ENCODE results near the gene TMEM150C.
"Not testable (repeated sequence)": the region's sequence is repeated elsewhere in the genome, so short reads cannot be mapped to it uniquely, and the experiment has no call there.

TMEM150C gene

GRCh38 chr4:82481506-82481840 is 80.3 kb downstream of the TMEM150C start:
- no peaks in the 10 kb centered on the region for H3K79me2 ChIP-seq (ENCODE audit: insufficient read depth, low read length)
- no peaks in the 10 kb centered on the region for H4K20me1 ChIP-seq (ENCODE audit: insufficient read depth, low read length, poor library complexity, severe bottlenecking)
- no peak overlapping the region for H2AFZ ChIP-seq (ENCODE audit: low read length)
- no peaks in the 10 kb centered on the region for H3K9me2 ChIP-seq (replicated peaks; ENCODE audit: low read depth, low read length)
- no peaks in the 10 kb centered on the region for H3K9me3 ChIP-seq (ENCODE audit: insufficient read depth, low read depth, low read length)
- no peaks in the 10 kb centered on the region for H3K27me3 ChIP-seq (ENCODE audit: insufficient read depth, low read length, poor library complexity, severe bottlenecking)
- no peak overlapping the region for H3K4me2 ChIP-seq (ENCODE audit: low read depth, low read length, poor library complexity, severe bottlenecking)
- H3K36me3 ChIP-seq (ENCODE audit: insufficient read depth, low read length), result no peaks in the 10 kb centered on the region
- no peaks in the 10 kb centered on the region for H3F3A ChIP-seq (ENCODE audit: low read depth)
- H3K4me1 ChIP-seq (ENCODE audit: insufficient read depth, low read length, poor library complexity, severe bottlenecking), result no peaks in the 10 kb centered on the region
- H3K9ac ChIP-seq (ENCODE audit: low read depth, low read length, poor library complexity, severe bottlenecking), result no peak overlapping the region
- no peak overlapping the region for H3K4me3 ChIP-seq (ENCODE audit: low read length, poor library complexity, severe bottlenecking)
- TF ChIP-seq EZH2phosphoT487 (IDR thresholded peaks at IDR 0.05; ENCODE audit: borderline replicate concordance) (no peak), CTCF (conservative IDR thresholded peaks at IDR 0.05; ENCODE audit: low read length) (no peak)

GRCh38 chr4:82480771-82481505 is 80.8 kb downstream of the TMEM150C start:
- no peaks in the 10 kb centered on the region for H3K36me3 ChIP-seq (ENCODE audit: insufficient read depth, low read length)
- no peak overlapping the region for H3K4me3 ChIP-seq (ENCODE audit: low read length, poor library complexity, severe bottlenecking)
- H3K27me3 ChIP-seq (ENCODE audit: insufficient read depth, low read length, poor library complexity, severe bottlenecking), result no peaks in the 10 kb centered on the region
- no peak overlapping the region for H3K9ac ChIP-seq (ENCODE audit: low read depth, low read length, poor library complexity, severe bottlenecking)
- H3K4me1 ChIP-seq (ENCODE audit: insufficient read depth, low read length, poor library complexity, severe bottlenecking), result no peaks in the 10 kb centered on the region
- H4K20me1 ChIP-seq (ENCODE audit: insufficient read depth, low read length, poor library complexity, severe bottlenecking), result no peaks in the 10 kb centered on the region
- no peaks in the 10 kb centered on the region for H3F3A ChIP-seq (ENCODE audit: low read depth)
- no peak overlapping the region for H3K4me2 ChIP-seq (ENCODE audit: low read depth, low read length, poor library complexity, severe bottlenecking)
- no peaks in the 10 kb centered on the region for H3K9me3 ChIP-seq (ENCODE audit: insufficient read depth, low read depth, low read length)
- no peaks in the 10 kb centered on the region for H3K79me2 ChIP-seq (ENCODE audit: insufficient read depth, low read length)
- no peak overlapping the region for H2AFZ ChIP-seq (ENCODE audit: low read length)
- H3K9me2 ChIP-seq (replicated peaks; ENCODE audit: low read depth, low read length), result no peaks in the 10 kb centered on the region
- TF ChIP-seq CTCF (conservative IDR thresholded peaks at IDR 0.05; ENCODE audit: low read length) (no peak), EZH2phosphoT487 (IDR thresholded peaks at IDR 0.05; ENCODE audit: borderline replicate concordance) (no peak)

GRCh38 chr4:82479562-82479961 is 82.2 kb downstream of the TMEM150C start:
- no peaks in the 10 kb centered on the region for H3K9me2 ChIP-seq (replicated peaks; ENCODE audit: low read depth, low read length)
- no peak for TF ChIP-seq EZH2phosphoT487 (IDR thresholded peaks at IDR 0.05; ENCODE audit: borderline replicate concordance)
- TF ChIP-seq CTCF (conservative IDR thresholded peaks at IDR 0.05; ENCODE audit: low read length), result no peak
- H3K9ac ChIP-seq (ENCODE audit: low read depth, low read length, poor library complexity, severe bottlenecking), result no peak overlapping the region
- H3K4me1 ChIP-seq (ENCODE audit: insufficient read depth, low read length, poor library complexity, severe bottlenecking), result no peaks in the 10 kb centered on the region
- H4K20me1 ChIP-seq (ENCODE audit: insufficient read depth, low read length, poor library complexity, severe bottlenecking), result no peaks in the 10 kb centered on the region
- no peak overlapping the region for H3K4me2 ChIP-seq (ENCODE audit: low read depth, low read length, poor library complexity, severe bottlenecking)
- no peak overlapping the region for H2AFZ ChIP-seq (ENCODE audit: low read length)
- no peaks in the 10 kb centered on the region for H3K27me3 ChIP-seq (ENCODE audit: insufficient read depth, low read length, poor library complexity, severe bottlenecking)
- no peaks in the 10 kb centered on the region for H3K79me2 ChIP-seq (ENCODE audit: insufficient read depth, low read length)
- no peaks in the 10 kb centered on the region for H3K36me3 ChIP-seq (ENCODE audit: insufficient read depth, low read length)
- H3F3A ChIP-seq (ENCODE audit: low read depth), result no peaks in the 10 kb centered on the region
- H3K4me3 ChIP-seq (ENCODE audit: low read length, poor library complexity, severe bottlenecking), result no peak overlapping the region
- H3K9me3 ChIP-seq (ENCODE audit: insufficient read depth, low read depth, low read length), result no peaks in the 10 kb centered on the region

GRCh38 chr4:82477469-82477868 is 84.3 kb downstream of the TMEM150C start:
- not testable (repeated sequence) for H2AFZ ChIP-seq (ENCODE audit: low read length); H3K4me2 ChIP-seq (ENCODE audit: low read depth, low read length, poor library complexity, severe bottlenecking); H3K9me3 ChIP-seq (ENCODE audit: insufficient read depth, low read depth, low read length); H4K20me1 ChIP-seq (ENCODE audit: insufficient read depth, low read length, poor library complexity, severe bottlenecking); H3K4me1 ChIP-seq (ENCODE audit: insufficient read depth, low read length, poor library complexity, severe bottlenecking); H3K27me3 ChIP-seq (ENCODE audit: insufficient read depth, low read length, poor library complexity, severe bottlenecking); H3K9ac ChIP-seq (ENCODE audit: low read depth, low read length, poor library complexity, severe bottlenecking); H3K9me2 ChIP-seq (replicated peaks; ENCODE audit: low read depth, low read length); H3K79me2 ChIP-seq (ENCODE audit: insufficient read depth, low read length); H3K36me3 ChIP-seq (ENCODE audit: insufficient read depth, low read length); H3K4me3 ChIP-seq (ENCODE audit: low read length, poor library complexity, severe bottlenecking); H3F3A ChIP-seq (ENCODE audit: low read depth)

- not testable (repeated sequence) for H3K36me3 ChIP-seq (ENCODE audit: insufficient read depth, low read length); H3K9me2 ChIP-seq (replicated peaks; ENCODE audit: low read depth, low read length); H3K79me2 ChIP-seq (ENCODE audit: insufficient read depth, low read length); H3K27me3 ChIP-seq (ENCODE audit: insufficient read depth, low read length, poor library complexity, severe bottlenecking); H4K20me1 ChIP-seq (ENCODE audit: insufficient read depth, low read length, poor library complexity, severe bottlenecking); H3K4me2 ChIP-seq (ENCODE audit: low read depth, low read length, poor library complexity, severe bottlenecking); H3K9me3 ChIP-seq (ENCODE audit: insufficient read depth, low read depth, low read length); H3K4me3 ChIP-seq (ENCODE audit: low read length, poor library complexity, severe bottlenecking); H3K4me1 ChIP-seq (ENCODE audit: insufficient read depth, low read length, poor library complexity, severe bottlenecking); H3F3A ChIP-seq (ENCODE audit: low read depth); H2AFZ ChIP-seq (ENCODE audit: low read length); H3K9ac ChIP-seq (ENCODE audit: low read depth, low read length, poor library complexity, severe bottlenecking)
Observed at GRCh38 chr4:82475931-82476330, 85.9 kb downstream of the TMEM150C start.

Data from Loucy (cell line).